GM04504 (cell line): ENCODE data around the gene SH3BP5L.

Source experiments
- DNase-seq: peaks from one replicate; pipeline ENCODE4 v3.0.0-alpha.2; 2012; ENCODE audit warnings: low read depth

SH3BP5L gene

GRCh38 chr1:248825909-248826760 is at the start of gene SH3BP5L:
Gene SH3BP5L (minus strand): TSS chr1:248825915. CDS start chr1:248824935, 980 bp downstream.
- DNase-seq = peak; percentile 92

DNA sequence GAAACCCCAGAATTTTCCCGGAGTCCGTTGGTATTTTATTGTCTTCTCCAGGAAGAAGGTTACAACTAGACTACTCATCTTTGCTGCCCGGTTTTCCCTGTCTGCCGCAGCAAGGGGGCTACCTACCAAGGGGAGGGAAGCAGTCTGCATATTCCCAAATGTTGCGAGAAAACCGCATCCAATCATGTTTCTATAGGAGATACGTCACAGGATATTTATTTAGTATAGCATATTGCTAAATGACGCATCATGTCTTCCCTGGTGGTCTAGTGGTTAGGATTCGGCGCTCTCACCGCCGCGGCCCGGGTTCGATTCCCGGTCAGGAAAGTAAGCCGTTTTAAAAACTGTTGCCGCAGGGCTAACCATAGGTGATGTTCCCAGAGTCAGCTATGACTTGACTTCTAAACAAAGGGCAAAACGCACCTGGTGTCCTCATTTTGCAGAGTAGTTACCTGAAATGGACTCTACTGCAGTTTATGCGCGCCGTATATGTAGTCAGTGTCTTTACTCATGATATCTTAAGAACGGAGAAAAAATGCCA is 48.3 kb upstream of the SH3BP5L start:
- no peak for DNase-seq

DNA sequence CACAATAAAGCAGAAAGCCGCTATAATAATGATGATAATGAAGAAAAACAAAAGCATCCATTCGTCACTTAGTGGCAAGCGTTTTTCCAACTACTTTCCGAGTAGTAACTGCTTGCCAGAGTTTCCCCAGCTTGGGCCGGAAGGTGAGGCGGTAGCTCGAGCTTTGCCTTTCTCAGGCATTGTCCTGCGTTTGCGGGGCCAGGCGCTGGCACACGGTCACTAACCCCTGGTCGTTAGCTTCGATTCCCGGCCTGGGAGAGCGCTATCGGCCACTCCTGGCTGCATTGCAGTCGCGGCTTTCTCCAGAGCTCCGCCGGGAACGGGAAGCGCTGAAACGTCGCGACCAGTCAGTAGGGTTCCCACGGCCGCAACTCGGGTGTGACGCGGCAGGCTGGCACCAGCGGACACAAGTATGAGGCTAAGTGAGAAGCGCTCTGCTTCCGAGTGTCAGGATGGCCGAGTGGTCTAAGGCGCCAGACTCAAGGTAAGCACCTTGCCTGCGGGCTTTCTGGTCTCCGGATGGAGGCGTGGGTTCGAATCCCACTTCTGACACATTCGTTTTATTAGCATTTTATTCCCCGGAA is 47.8 kb upstream of the SH3BP5L start:
- peak; percentile 92 for DNase-seq

DNA sequence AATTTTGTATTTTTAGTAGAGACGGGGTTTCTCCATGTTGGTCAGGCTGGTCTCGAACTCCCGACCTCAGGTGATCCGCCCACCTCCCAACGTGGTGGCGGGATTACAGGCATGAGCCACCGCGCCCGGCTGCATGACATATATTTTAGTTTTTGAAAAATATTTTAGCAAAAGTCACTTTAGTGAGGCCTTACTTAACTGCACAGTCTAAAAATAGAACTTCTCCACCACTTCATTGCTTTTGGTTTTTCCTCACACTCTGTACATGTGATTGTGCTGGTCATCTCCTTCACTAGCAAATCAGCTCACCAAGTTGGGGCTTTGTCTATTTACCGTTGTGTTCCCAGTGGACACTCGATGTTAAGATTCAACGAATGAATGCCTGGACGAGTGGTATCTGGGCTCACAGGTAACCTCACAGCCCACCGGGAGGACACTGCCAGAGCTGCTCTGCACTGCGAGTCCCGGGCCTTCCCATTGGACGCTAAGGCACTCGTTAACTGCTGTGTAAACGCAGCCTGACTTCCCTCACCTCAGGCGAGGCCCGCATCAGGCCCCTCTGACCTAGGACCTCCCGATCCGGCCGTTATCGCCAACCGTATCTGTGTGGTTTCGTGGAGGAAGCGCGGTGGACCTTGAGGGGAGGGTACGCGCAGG is 47.2 kb upstream of the SH3BP5L start:
- DNase-seq = peak; percentile 36

DNA sequence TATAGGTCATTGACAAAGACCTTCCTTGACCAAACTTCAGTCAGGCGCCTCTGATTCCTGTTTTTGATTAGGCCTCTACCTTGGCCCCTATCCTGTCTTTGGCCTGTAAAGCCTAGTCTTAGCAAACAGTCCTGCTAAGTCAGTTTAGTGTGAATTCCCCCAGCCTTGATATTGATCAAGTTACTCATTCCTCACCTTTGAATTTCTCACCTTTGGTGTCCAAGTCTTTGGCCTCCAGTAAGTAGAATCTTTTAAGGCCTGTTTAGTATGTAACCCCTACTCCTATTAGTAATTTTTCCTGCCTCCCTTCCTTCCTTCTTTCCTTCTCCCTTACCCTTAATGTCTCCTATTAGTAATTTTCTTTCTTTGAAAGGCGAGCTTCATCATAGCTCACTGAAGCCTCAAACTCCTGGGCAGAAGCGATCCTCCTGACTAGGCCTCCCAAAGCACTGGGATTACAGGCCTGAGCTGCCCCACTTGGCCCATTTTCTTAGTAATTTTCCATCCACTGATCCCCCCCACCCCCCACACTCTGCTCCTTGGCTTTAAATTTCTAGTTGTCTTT is 46.2 kb upstream of the SH3BP5L start:
- no peak for DNase-seq

DNA sequence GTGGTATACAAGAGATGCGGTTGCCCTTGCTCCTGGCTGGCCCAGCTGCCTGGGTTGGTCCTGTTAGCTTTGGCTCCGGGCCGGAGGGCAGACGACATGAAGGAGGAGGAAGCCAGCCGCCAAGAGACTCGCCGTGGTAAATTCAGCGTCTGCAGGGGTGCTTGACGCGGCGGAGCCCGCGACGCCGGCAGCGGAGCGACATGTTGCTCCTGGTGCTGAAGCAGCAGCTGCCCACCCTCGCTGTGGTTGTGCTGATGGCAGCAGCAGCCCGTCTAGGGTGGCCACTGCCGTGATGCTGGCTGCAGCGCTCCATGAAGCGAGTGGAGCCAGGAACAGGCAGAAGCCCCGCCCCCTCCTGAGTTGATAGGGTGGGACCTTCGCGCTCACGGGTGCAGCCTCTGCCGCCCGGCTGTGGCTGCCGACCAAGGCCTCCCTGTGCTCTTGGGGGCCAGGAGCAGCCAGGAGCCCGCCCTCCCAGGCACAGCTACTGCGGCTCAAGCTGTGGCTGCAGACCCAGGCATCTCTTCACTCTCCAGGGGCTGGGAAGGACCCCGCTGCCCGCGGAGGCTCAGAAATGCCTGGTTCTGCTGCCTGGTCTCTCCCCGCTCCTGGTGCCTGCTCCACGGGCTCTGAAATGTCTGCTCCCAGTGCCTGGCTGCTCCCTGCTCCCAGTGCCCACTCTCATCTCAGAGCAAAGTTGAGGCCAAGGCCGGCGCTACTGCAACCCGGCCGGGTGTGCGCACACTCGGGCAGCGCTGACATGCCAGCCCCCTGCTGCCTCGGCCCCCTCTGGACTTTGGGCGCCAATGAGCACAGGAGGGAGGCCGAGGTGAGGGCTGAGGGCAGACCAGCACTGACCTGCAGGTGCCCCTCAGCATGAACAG is 37.5 kb upstream of the SH3BP5L start:
- no peak for DNase-seq

GRCh38 chr1:248862695-248862997 is 36.9 kb upstream of the SH3BP5L start:
- DNase-seq = no peak

DNA sequence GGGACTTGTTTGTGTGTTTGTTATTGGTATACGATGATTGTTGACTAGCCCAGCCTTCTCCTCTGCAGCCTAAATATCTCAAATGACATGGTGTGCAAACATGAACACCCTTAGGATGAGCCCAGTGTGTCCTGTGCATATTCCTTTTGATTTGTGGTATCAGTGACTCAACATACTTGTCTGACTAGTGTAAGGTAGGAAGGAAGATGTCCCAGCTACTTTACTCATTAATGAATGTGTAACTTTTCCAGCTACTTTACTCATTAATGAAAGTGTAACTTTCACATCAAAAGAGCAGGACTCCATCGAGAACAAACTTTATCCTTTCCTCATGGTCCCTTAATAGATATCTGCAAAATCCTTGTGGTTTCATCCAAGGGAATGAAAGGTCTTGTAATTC is 35.9 kb upstream of the SH3BP5L start:
- no peak for DNase-seq

GRCh38 chr1:248860007-248860406 is 34.3 kb upstream of the SH3BP5L start:
- DNase-seq = no peak

DNA sequence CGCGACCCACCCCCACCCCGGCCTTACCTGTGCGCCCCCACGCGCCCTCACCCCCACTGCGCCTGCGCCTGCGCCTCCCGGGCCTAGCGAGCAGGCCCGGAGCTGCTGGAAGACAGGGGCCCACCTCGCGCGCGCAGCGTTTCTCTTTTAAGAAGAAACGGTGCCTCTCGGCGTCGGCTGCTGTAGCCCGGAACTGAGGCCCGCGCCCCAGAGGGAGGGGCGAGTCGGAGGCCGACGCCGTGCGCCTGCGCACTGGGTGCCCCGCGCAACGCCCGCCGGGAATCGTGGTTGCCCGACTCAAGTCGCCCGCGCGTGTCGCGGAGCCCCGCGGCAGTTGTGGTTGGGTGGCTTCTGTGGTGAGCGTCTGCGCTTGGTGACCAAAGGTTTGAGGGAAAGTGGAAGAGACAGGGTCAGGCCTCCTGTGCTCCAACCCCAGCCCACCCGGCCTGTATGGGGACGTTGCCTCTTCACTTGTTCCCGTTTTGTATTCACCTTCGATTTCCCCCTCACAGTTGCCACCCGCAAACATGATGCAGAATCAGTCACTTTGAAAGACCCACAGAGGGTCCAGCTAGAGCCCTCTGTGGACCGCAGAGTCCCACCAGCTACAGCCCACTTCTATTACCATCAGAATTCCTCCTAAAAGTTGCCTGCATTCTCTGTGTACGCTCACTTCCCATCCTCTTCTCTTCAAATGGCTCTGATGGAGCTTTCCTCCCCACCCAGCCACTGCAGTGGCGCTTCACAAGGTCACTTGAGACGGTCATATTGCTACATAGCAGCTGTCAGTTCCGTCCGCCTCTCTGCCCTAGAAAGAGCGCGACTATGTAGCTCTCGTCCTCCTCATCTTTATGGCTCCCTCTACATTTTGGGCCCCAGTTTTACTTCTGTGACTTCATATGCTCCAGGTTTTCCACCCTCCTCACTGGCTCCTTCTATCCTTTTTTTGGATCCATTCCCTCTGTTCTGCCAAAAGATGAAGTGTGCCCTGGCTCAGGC is 33.5 kb upstream of the SH3BP5L start, which contains the start of gene ZNF692:
Gene ZNF692, minus strand, starts transcription at position 195 of the 999 bp plus-strand sequence. CDS start 776 bp downstream, outside the sequence.
- DNase-seq = peak; percentile 91

- peak; percentile 46 for DNase-seq
Observed at GRCh38 chr1:248858096-248858890, 32.6 kb upstream of the SH3BP5L start.

GRCh38 chr1:248857749-248858095 is 32.0 kb upstream of the SH3BP5L start:
- no peak for DNase-seq

- DNase-seq = no peak
Observed at GRCh38 chr1:248857201-248857600, 31.5 kb upstream of the SH3BP5L start.

DNA sequence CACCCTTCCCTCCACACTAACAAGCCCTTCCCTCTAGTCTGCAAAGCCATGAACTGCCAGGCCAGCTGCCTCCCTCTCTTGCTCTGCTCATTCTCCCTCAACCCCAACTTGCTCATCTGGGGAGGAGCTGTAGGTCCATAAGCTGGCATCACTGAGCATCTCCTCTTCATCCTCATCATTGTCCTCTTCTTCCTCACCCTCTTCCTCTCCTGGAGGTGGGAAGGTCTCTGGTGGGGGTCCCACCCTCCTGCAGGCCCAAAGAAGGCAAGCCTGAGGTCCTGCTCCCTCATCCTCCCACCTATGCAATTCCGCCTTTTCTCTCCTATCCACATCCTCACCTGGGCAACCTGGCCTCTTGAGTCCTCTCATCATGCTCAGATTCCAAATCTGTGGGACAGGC is 30.5 kb upstream of the SH3BP5L start:
- DNase-seq = no peak

GRCh38 chr1:248855580-248855979 is 29.9 kb upstream of the SH3BP5L start:
- DNase-seq = no peak

GRCh38 chr1:248853663-248854375 is 28.1 kb upstream of the SH3BP5L start:
- DNase-seq = no peak

DNA sequence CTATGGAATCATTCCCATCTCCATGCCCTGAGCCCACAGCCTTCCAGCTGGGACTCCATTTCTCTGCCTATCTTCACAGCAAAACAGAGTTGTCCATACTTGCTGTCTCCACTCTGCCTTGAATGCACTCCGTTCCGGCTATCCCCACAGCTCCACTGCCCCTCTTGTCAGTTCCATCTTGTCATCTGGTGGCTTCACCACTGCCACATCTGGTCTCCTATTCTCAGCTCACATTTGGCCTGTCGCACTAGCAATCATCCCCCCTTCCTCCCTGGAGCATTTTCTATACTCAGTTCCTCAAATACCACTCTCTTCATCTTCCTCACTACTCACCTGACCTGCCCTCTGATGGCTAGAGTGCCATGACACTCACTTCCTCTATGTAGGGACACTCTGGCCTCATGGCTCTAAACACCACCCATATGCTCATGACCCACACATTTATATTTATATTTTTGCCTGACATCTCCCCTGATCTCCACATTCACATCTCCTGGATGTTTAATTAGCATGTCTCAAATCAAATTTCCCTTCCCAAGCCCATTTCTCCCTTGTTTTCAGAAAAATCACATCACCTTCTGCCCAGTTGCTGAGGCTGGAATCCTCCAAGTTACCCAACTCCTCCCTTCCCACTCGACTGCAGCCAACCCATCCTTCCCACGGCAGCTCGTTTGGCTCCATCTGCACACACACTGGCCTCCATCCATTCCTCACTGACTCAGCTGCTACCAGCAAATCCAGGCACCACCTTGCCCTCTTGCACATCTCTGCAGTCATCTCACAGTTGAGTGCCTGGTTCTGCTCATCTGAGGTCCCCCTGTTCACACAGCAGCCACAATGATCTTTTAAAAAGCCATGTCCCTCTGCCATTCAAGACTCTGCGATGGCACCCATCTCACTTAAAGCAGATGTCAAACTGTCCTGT is 27.0 kb upstream of the SH3BP5L start:
- DNase-seq = peak; percentile 69

- DNase-seq = no peak
Observed at GRCh38 chr1:248851390-248851789, 25.7 kb upstream of the SH3BP5L start.
